HEK293 (cell line): Measurements from ENCODE around the gene CD2AP.

Source experiments
- FEZF1 ChIP-seq: fragments of 450-650 bp; formaldehyde crosslinking; IDR thresholded peaks from 2 replicates; pipeline ENCODE4 v1.5.1; 2016; ENCODE audit warnings: missing biosample characterization, missing genetic modification characterization
- ZNF658 ChIP-seq: fragments of 450-650 bp; formaldehyde crosslinking; IDR thresholded peaks from 2 replicates; pipeline ENCODE4; 2016; ENCODE audit warnings: missing biosample characterization, missing genetic modification characterization
- ZNF785 ChIP-seq: fragments of 450-650 bp; formaldehyde crosslinking; IDR thresholded peaks from 2 replicates; pipeline ENCODE4 v1.5.1; 2016; ENCODE audit warnings: missing biosample characterization, missing genetic modification characterization
- ZSCAN16 ChIP-seq: fragments of 450-650 bp; formaldehyde crosslinking; IDR thresholded peaks from 2 replicates; pipeline ENCODE4 v1.5.1; 2016; ENCODE audit warnings: missing biosample characterization, missing genetic modification characterization
- TF ChIP-seq, protein P1 (sequence below): fragments of 450-650 bp; formaldehyde crosslinking; IDR thresholded peaks from 2 replicates; pipeline ENCODE4 v1.5.1; 2016; ENCODE audit warnings: missing biosample characterization, missing genetic modification characterization
- TF ChIP-seq, protein P2 (sequence below): fragments of 450-650 bp; formaldehyde crosslinking; IDR thresholded peaks from 2 replicates; pipeline ENCODE4 v1.5.1; 2016; ENCODE audit warnings: missing biosample characterization, missing genetic modification characterization
- TF ChIP-seq, protein P3 (sequence below): fragments of 450-650 bp; formaldehyde crosslinking; IDR thresholded peaks from 2 replicates; pipeline ENCODE4 v1.5.1; 2016; ENCODE audit warnings: missing biosample characterization, missing genetic modification characterization
- TF ChIP-seq, protein P4 (sequence below): fragments of 450-650 bp; formaldehyde crosslinking; IDR thresholded peaks from 2 replicates; pipeline ENCODE4 v1.5.1; 2016; ENCODE audit warnings: missing biosample characterization, missing genetic modification characterization, borderline replicate concordance

DNA sequence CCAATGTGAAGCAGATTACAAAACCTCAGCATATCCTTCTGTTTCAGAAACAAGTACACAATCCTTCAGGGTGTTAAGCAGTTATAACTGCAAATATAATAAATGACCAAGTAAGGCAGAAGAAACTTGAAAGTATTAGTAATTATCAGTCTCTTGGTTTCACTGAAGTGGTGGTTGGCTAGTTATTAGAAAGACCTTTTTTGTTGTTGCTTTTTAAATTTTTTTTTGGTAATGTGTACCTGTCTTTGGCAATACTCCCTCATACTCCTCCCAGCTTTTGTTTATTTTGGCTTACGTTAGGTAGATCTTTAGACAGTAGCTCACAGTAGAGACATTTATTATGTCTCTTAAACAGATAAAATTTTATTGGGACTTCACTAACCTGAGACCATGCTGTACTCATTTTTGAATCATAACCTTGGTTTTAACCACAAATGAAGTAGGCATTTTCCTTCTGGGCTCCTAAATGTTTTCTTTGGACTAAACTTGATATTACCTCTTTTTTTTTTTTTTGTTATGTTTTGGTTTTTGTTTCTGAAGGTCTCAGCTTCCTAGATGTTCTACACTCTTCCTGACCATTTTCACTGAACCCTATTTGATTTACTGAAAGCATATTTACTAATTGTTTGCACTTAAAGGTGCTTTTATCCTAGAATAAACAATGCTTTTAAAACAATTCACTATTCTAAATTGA lies 6.4 kb downstream of the CD2AP start:
- TF ChIP-seq, protein P1, sequence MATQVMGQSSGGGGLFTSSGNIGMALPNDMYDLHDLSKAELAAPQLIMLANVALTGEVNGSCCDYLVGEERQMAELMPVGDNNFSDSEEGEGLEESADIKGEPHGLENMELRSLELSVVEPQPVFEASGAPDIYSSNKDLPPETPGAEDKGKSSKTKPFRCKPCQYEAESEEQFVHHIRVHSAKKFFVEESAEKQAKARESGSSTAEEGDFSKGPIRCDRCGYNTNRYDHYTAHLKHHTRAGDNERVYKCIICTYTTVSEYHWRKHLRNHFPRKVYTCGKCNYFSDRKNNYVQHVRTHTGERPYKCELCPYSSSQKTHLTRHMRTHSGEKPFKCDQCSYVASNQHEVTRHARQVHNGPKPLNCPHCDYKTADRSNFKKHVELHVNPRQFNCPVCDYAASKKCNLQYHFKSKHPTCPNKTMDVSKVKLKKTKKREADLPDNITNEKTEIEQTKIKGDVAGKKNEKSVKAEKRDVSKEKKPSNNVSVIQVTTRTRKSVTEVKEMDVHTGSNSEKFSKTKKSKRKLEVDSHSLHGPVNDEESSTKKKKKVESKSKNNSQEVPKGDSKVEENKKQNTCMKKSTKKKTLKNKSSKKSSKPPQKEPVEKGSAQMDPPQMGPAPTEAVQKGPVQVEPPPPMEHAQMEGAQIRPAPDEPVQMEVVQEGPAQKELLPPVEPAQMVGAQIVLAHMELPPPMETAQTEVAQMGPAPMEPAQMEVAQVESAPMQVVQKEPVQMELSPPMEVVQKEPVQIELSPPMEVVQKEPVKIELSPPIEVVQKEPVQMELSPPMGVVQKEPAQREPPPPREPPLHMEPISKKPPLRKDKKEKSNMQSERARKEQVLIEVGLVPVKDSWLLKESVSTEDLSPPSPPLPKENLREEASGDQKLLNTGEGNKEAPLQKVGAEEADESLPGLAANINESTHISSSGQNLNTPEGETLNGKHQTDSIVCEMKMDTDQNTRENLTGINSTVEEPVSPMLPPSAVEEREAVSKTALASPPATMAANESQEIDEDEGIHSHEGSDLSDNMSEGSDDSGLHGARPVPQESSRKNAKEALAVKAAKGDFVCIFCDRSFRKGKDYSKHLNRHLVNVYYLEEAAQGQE (tag by site-specific recombination) = no peak
- TF ChIP-seq, protein P2, sequence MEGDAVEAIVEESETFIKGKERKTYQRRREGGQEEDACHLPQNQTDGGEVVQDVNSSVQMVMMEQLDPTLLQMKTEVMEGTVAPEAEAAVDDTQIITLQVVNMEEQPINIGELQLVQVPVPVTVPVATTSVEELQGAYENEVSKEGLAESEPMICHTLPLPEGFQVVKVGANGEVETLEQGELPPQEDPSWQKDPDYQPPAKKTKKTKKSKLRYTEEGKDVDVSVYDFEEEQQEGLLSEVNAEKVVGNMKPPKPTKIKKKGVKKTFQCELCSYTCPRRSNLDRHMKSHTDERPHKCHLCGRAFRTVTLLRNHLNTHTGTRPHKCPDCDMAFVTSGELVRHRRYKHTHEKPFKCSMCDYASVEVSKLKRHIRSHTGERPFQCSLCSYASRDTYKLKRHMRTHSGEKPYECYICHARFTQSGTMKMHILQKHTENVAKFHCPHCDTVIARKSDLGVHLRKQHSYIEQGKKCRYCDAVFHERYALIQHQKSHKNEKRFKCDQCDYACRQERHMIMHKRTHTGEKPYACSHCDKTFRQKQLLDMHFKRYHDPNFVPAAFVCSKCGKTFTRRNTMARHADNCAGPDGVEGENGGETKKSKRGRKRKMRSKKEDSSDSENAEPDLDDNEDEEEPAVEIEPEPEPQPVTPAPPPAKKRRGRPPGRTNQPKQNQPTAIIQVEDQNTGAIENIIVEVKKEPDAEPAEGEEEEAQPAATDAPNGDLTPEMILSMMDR (tag by site-specific recombination) = no peak
- TF ChIP-seq ZNF785 (tag by site-specific recombination) = no peak
- TF ChIP-seq ZNF658 (tag by site-specific recombination) = no peak
- TF ChIP-seq, protein P3, sequence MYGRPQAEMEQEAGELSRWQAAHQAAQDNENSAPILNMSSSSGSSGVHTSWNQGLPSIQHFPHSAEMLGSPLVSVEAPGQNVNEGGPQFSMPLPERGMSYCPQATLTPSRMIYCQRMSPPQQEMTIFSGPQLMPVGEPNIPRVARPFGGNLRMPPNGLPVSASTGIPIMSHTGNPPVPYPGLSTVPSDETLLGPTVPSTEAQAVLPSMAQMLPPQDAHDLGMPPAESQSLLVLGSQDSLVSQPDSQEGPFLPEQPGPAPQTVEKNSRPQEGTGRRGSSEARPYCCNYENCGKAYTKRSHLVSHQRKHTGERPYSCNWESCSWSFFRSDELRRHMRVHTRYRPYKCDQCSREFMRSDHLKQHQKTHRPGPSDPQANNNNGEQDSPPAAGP = no peak
- TF ChIP-seq, protein P4, sequence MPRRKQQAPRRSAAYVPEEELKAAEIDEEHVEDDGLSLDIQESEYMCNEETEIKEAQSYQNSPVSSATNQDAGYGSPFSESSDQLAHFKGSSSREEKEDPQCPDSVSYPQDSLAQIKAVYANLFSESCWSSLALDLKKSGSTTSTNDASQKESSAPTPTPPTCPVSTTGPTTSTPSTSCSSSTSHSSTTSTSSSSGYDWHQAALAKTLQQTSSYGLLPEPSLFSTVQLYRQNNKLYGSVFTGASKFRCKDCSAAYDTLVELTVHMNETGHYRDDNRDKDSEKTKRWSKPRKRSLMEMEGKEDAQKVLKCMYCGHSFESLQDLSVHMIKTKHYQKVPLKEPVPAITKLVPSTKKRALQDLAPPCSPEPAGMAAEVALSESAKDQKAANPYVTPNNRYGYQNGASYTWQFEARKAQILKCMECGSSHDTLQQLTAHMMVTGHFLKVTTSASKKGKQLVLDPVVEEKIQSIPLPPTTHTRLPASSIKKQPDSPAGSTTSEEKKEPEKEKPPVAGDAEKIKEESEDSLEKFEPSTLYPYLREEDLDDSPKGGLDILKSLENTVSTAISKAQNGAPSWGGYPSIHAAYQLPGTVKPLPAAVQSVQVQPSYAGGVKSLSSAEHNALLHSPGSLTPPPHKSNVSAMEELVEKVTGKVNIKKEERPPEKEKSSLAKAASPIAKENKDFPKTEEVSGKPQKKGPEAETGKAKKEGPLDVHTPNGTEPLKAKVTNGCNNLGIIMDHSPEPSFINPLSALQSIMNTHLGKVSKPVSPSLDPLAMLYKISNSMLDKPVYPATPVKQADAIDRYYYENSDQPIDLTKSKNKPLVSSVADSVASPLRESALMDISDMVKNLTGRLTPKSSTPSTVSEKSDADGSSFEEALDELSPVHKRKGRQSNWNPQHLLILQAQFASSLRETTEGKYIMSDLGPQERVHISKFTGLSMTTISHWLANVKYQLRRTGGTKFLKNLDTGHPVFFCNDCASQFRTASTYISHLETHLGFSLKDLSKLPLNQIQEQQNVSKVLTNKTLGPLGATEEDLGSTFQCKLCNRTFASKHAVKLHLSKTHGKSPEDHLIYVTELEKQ (tag by site-specific recombination) = peak; percentile 81; the same call in 1 of the 2 replicates
- TF ChIP-seq ZSCAN16 (tag by site-specific recombination) = peak; percentile 44
- TF ChIP-seq FEZF1 = peak; percentile 95
